C4-2B (cell line): ENCODE data around the gene SLC25A25.

ENCODE experiments used
- H3K27ac ChIP-seq: fragments of 450-650 bp; 2 replicates; pipeline ENCODE4 v1.5.1; 2017
- ZFX ChIP-seq: fragments of 450-650 bp; IDR thresholded peaks from 2 replicates; pipeline ENCODE4 v1.6.1; 2017
- TF ChIP-seq, protein P1 (sequence below): fragments of 450-650 bp; conservative IDR thresholded peaks from 2 replicates; pipeline ENCODE4 v1.5.1; 2017; ENCODE audit warnings: mild to moderate bottlenecking

SLC25A25 gene

DNA sequence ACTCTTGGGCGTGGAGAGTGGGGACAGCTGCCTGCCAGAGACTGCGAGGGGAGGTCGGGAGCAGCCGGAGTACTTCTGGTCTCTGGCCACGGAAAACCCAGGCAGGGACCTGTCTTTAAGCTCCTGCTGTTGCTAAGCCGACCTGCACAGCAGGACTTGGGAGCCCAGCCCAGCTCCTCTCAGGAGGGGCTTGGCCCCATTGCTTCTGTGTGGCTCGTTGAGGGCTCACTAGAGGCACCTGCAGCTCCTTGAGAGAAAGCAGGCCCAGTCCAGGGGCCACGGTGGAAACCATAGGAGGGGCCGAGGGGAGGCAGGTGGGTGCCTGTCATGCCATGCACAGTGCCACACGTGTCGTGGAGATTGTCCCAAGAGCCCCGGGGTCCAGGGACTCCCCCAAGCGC lies 77.9 kb downstream of the SLC25A25 start:
- H3K27ac ChIP-seq = no peak overlapping the region
- TF ChIP-seq, protein P1, sequence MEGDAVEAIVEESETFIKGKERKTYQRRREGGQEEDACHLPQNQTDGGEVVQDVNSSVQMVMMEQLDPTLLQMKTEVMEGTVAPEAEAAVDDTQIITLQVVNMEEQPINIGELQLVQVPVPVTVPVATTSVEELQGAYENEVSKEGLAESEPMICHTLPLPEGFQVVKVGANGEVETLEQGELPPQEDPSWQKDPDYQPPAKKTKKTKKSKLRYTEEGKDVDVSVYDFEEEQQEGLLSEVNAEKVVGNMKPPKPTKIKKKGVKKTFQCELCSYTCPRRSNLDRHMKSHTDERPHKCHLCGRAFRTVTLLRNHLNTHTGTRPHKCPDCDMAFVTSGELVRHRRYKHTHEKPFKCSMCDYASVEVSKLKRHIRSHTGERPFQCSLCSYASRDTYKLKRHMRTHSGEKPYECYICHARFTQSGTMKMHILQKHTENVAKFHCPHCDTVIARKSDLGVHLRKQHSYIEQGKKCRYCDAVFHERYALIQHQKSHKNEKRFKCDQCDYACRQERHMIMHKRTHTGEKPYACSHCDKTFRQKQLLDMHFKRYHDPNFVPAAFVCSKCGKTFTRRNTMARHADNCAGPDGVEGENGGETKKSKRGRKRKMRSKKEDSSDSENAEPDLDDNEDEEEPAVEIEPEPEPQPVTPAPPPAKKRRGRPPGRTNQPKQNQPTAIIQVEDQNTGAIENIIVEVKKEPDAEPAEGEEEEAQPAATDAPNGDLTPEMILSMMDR = no peak
- no peak for TF ChIP-seq ZFX

DNA sequence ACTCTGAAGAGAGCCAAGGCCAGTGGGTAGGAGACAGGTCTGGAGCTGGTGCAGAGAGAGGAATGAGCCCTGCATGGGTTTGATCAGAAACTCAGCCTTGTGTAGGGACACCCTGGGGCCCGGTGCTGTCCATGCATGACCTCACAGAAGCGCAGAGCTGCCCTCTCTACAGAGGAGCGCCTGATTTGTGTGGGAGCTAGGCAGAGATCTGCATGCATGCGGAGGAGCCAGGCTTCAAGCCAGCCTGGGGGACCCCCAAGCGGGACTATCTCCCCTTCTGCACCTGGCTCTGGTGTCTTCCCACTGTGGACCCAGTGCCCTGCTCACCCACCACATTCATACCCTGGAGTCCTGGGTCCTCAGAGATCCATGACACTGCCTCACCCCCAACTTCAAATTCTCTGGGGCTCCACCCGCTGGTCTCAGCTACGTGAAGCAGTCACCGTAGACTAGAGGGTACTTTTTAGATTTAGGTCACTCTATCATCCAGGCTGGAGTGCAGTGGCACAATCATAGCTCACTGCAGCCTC lies 78.6 kb downstream of the SLC25A25 start:
- TF ChIP-seq ZFX = no peak
- TF ChIP-seq, protein P1 = no peak

DNA sequence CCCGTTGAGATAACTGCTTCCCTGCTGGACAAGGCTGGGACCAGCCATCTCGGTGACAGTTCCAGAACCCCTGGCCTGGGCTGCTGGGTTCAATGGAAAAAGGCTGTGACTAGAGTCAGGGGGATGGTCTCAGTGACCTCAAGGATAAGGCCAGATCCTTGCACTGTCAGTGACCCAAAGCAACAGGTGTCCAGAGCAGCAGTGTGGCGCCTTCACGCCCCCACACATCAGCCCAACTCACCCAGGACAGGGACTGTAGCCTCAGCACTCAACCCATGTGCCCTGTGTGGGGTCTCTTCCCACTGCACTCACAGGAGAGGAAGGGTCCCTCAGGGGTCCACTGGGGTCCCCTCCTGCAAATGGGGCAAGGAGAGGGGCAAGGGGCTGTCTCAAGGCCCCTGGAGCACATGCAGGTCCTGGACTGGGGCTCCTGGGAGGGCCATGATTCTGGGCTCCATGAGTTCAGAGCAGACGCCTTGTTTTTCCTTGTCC lies 80.5 kb downstream of the SLC25A25 start:
- TF ChIP-seq, protein P1 = no peak
- no peak for TF ChIP-seq ZFX
- no peak overlapping the region for H3K27ac ChIP-seq

More for the DNA sequence above, 78.6 kb downstream of the SLC25A25 start:
- no peak overlapping the region for H3K27ac ChIP-seq

DNA sequence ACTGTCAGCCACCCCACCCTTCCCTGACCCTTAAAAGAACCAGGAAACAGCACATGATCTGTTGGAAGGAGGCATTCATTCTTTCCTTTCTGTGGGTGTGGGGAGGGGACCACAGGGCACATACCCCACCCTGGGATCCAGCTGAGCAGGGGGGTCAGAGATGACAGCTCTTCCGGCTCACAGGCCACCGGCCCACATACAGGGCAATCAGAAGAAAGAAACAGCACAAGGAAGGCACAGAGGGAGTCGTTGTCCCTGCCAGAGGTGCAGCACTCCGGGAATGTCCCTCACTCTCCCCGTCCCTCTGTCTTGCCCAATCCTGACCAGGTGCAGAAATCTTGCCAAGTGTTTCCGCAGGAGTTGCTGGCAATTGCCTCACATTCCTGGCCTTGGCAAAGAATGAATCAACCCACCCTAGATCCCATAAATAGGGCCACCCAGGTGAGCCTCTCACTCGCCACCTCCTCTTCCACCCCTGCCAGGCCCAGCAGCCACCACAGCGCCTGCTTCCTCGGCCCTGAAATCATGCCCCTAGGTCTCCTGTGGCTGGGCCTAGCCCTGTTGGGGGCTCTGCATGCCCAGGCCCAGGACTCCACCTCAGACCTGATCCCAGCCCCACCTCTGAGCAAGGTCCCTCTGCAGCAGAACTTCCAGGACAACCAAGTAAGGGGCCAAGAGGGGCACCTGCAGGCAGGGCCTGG lies 81.1 kb downstream of the SLC25A25 start, which contains the start of gene LCN2:
Gene LCN2, plus strand, starts transcription at position 453 of the 701 bp plus-strand sequence. Its CDS starts 73 bp downstream, at position 526.
- no peak for TF ChIP-seq ZFX
- TF ChIP-seq, protein P1 = no peak
- no peak within 1 kb of the TSS for H3K27ac ChIP-seq

DNA sequence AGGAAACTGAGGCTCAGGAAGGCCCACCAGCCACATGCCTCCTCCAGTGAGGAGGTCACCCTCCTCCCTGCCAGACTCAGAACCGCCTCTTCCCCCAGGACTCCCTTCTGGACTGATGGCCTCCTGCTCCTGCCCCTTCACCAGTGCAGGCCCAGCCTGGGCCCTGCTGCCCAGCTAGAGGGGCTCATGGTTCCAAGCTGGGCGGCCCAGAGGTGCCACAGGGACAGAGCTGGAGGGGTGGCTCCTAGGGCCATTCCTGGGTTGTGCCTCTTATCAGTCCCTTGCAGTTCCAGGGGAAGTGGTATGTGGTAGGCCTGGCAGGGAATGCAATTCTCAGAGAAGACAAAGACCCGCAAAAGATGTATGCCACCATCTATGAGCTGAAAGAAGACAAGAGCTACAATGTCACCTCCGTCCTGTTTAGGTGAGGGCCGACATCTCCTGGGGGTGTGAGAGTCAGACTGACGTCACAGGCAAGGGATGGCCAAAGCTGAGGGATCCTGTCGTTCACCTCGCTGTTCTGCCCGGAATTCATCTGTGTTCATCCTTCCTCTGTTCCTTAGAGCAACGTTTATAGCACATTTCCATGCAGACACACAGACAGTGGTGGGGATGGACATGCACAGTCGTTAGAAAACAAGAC lies 82.0 kb downstream of the SLC25A25 start:
- H3K27ac ChIP-seq = no peak overlapping the region
- TF ChIP-seq ZFX = no peak
- TF ChIP-seq, protein P1 = no peak

DNA sequence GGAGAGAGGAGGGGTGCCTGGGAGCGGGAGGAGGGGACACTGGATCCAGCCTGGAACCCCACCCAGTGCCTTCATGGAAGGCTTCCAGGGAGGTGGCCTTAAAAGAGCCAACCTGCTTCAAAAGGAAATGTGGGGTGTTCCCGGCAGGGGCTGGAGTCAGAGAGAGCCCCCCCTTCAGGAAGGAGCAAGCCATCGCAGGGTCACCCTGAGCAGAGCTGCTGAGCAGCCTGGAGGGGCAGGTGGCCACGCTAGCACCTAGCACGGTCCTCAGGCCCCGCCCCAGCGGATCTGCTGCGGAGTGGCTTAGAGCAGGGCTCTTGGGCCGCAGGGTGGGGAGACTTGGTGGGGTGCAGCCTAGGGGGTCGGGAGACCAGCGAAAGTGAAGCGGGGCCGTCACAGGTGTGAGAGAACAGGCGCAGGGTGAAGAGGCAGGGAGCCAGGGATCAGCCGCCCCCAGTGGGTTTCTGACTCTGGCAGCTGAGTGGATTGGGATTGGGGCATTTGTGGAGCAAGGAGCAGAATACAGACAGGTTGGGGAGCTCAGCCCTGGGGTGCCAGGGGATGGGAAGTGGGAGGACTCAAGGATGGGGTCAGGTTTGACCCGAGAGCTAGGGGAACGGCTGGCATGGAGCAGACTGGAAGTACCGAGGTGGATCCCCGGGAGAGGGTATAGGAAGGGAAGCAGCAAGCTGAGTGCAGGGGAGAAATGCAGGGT lies 82.7 kb downstream of the SLC25A25 start:
- H3K27ac ChIP-seq = no peak overlapping the region
- TF ChIP-seq ZFX = no peak
- TF ChIP-seq, protein P1 = no peak
